ENCODE data around the gene SNX9.

The SNX9 gene

DNA sequence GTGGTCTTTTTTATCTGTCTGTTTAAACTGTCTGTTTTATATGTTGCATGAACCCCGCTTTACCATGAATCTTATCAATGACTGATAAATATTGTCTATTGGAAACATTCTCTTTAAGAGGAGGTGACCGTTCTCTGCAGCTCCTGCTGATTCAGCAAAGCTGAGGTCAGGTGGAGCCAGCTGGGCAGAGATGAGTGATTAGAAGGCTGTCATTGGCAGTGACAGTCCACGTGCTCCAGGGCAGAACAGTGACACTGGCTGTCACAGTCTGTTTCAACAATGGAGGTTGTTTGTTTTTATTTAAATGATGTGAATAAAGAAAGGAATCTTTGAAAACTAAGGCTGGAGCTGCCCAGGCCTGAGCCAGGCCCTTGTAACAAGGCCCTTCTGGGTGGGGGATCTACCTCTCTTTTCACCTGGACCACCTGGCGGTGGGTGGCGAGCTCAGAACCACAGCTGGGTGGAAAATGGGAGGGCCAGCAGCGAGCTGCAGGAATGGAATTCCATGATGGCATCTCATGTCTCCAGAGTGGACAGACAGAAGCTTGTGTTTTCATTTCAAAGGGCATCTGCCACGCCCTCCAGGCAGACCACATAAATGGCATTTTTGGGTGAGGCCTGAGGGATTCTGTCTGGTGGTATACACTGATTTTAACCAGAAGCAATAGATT is 171.2 kb downstream of the SNX9 start:
- Mint-ChIP-seq H3K4me3 (no peak overlapping the region), H3K36me3 (ENCODE audit: low read depth) (peaks cover 3% of the 10 kb centered on the region), H3K9me3 (no peaks in the 10 kb centered on the region), H3K27ac (no peak overlapping the region), H3K4me1 (ENCODE audit: low read depth) (peaks cover 22% of the 10 kb centered on the region), H3K27me3 (ENCODE audit: low read depth) (no peaks in the 10 kb centered on the region)
- no peak for DNase-seq (ENCODE audit: low spot score)
